ENCODE measurements around the gene NMT1.

Gene NMT1

DNA sequence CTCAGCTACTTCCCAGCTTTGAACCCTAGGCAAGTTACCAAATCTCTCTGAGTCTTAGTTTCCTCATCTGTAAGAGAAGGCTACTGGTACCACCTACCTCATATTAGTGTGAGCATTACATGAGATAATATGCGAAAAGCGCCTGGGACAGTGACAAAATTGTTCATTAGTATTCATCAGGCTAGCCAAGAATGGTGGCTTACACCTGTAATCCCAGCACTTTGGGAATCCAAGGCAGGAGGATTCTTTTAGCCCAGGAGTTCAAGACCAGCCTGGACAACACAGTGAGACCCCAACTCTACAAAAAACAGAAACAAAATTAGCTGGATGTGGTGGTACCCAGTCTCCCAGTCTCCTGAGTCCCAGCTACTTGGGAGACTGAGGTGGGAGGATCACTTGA, 67.9 kb downstream of the NMT1 start:
- no peak overlapping the region for H3K4me3 ChIP-seq (ENCODE audit: low read length)
- peaks cover 6% of the 10 kb centered on the region for H3F3A ChIP-seq (ENCODE audit: insufficient read depth, low read length)
- H3K4me1 ChIP-seq (ENCODE audit: low read length): peaks cover 6% of the 10 kb centered on the region; the same call in 1 of the 2 replicates
- no peaks in the 10 kb centered on the region for H4K20me1 ChIP-seq (ENCODE audit: insufficient read depth, low read length)
- H2AFZ ChIP-seq (ENCODE audit: low read length): no peak overlapping the region
- H3K9me3 ChIP-seq (replicated peaks; ENCODE audit: insufficient read depth, low read length): no peaks in the 10 kb centered on the region
- DNase-seq: no peak
- H3K36me3 ChIP-seq (replicated peaks; ENCODE audit: insufficient read depth, low read length): no peaks in the 10 kb centered on the region
- no peak overlapping the region for H3K4me2 ChIP-seq (ENCODE audit: low read depth, low read length)
- no peak overlapping the region for H3K27ac ChIP-seq (ENCODE audit: low read length)
- no peak for TF ChIP-seq EZH2phosphoT487 (IDR thresholded peaks at IDR 0.05; ENCODE audit: low read length)
- TF ChIP-seq, protein P1, sequence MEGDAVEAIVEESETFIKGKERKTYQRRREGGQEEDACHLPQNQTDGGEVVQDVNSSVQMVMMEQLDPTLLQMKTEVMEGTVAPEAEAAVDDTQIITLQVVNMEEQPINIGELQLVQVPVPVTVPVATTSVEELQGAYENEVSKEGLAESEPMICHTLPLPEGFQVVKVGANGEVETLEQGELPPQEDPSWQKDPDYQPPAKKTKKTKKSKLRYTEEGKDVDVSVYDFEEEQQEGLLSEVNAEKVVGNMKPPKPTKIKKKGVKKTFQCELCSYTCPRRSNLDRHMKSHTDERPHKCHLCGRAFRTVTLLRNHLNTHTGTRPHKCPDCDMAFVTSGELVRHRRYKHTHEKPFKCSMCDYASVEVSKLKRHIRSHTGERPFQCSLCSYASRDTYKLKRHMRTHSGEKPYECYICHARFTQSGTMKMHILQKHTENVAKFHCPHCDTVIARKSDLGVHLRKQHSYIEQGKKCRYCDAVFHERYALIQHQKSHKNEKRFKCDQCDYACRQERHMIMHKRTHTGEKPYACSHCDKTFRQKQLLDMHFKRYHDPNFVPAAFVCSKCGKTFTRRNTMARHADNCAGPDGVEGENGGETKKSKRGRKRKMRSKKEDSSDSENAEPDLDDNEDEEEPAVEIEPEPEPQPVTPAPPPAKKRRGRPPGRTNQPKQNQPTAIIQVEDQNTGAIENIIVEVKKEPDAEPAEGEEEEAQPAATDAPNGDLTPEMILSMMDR (IDR thresholded peaks at IDR 0.05; ENCODE audit: low read length): no peak
- no peak for TF ChIP-seq EZH2 (optimal IDR thresholded peaks at IDR 0.05; ENCODE audit: low read depth, low read length)
- H3K79me2 ChIP-seq (ENCODE audit: low read length): no peaks in the 10 kb centered on the region
- H3K27me3 ChIP-seq (replicated peaks; ENCODE audit: insufficient read depth, low read length): 0 out of 2 replicates have a peak, but pooled peaks cover 8% of the 10 kb centered on the region
- H3K9ac ChIP-seq (ENCODE audit: low read length): no peak overlapping the region
- no peaks in the 10 kb centered on the region for H3K9me2 ChIP-seq (replicated peaks; ENCODE audit: insufficient read depth, low read length)

DNA sequence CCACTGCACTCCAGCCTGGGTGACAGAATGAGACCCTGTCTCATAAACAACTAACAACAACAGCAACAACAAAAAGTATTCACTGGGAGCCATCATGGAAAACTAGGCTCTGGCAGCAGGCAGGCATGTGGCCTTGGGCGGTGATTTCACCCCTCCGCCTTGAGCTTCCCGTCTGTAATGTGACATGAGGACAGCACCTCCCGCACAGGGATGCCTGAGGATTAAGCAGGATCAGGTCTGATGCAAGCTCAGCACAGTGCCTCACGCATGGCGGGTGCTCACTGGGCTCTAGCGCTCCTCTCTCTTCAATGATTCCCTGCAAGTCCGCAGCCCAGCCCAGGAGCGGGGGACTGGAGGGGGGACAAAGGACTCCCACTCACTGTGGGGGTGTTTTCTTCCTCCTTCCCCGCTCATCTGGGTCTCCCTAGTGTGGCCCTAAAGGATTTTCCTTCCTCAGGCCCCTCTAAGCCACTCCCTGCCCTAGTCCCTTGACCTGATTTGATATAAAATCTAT, 68.4 kb downstream of the NMT1 start:
- Histone ChIP-seq H3K27ac (ENCODE audit: low read length) (no peak overlapping the region), H3K27me3 (replicated peaks; ENCODE audit: insufficient read depth, low read length) (0 out of 2 replicates have a peak, but pooled peaks cover 8% of the 10 kb centered on the region), H3K36me3 (replicated peaks; ENCODE audit: insufficient read depth, low read length) (no peaks in the 10 kb centered on the region), H3K4me2 (ENCODE audit: low read depth, low read length) (no peak overlapping the region), H3K4me1 (ENCODE audit: low read length) (peaks cover 6% of the 10 kb centered on the region; the same call in 1 of the 2 replicates), H2AFZ (ENCODE audit: low read length) (no peak overlapping the region), H3K9me3 (replicated peaks; ENCODE audit: insufficient read depth, low read length) (no peaks in the 10 kb centered on the region), H3K9me2 (replicated peaks; ENCODE audit: insufficient read depth, low read length) (no peaks in the 10 kb centered on the region), H4K20me1 (ENCODE audit: insufficient read depth, low read length) (no peaks in the 10 kb centered on the region), H3K79me2 (ENCODE audit: low read length) (no peaks in the 10 kb centered on the region), H3F3A (ENCODE audit: insufficient read depth, low read length) (peaks cover 6% of the 10 kb centered on the region), H3K4me3 (ENCODE audit: low read length) (no peak overlapping the region), H3K9ac (ENCODE audit: low read length) (no peak overlapping the region)
- no peak for DNase-seq
- TF ChIP-seq EZH2phosphoT487 (IDR thresholded peaks at IDR 0.05; ENCODE audit: low read length) (no peak), EZH2 (optimal IDR thresholded peaks at IDR 0.05; ENCODE audit: low read depth, low read length) (no peak)
- TF ChIP-seq, protein P1 (IDR thresholded peaks at IDR 0.05; ENCODE audit: low read length): no peak

DNA sequence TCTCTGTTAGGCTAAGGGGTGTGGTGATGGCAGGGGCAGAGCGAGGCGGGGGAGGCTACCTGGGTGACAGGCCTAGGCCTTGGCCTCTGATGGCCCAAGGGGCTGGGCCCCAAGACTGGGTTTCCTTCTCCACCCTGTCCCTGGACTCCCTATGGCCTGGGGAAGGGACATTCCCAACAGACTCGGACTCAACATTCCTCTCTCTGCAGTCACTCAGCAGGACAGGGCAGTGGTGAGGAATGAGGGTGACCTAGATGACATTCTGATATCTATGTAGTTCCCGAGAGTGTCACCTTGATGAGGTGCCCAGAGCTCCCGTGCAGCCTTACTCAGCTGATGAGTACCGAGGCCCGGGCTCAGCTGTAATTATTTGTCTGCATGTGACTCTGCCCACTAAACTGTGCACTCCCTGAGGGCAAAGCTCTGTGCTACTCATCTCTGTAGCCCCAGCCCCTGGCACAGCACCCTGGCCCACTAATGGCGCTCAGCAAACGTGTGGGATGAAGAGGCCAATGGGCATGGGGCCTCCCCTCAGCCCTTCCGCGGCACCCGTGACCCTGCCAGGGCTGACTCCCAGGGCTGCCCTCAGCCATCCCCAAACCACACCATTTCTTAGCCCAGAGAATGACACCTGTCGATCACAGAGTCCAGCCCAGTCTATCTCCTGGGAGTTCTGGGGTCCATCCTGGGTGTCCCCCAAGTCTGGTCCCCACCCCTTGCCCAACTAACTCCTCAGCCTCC, 69.0 kb downstream of the NMT1 start:
- H3K4me2 ChIP-seq (ENCODE audit: low read depth, low read length): no peak overlapping the region

More for the DNA sequence above, 69.0 kb downstream of the NMT1 start:
- no peaks in the 10 kb centered on the region for H3K79me2 ChIP-seq (ENCODE audit: low read length)
- no peak for DNase-seq
- no peak overlapping the region for H3K4me3 ChIP-seq (ENCODE audit: low read length)
- peaks cover 6% of the 10 kb centered on the region for H3F3A ChIP-seq (ENCODE audit: insufficient read depth, low read length)
- H3K9me3 ChIP-seq (replicated peaks; ENCODE audit: insufficient read depth, low read length): no peaks in the 10 kb centered on the region
- no peaks in the 10 kb centered on the region for H3K9me2 ChIP-seq (replicated peaks; ENCODE audit: insufficient read depth, low read length)
- no peak overlapping the region for H3K9ac ChIP-seq (ENCODE audit: low read length)
- 0 out of 2 replicates have a peak, but pooled peaks cover 8% of the 10 kb centered on the region for H3K27me3 ChIP-seq (replicated peaks; ENCODE audit: insufficient read depth, low read length)
- H3K27ac ChIP-seq (ENCODE audit: low read length): no peak overlapping the region
- H3K36me3 ChIP-seq (replicated peaks; ENCODE audit: insufficient read depth, low read length): no peaks in the 10 kb centered on the region
- H2AFZ ChIP-seq (ENCODE audit: low read length): no peak overlapping the region
- TF ChIP-seq EZH2phosphoT487 (IDR thresholded peaks at IDR 0.05; ENCODE audit: low read length): no peak
- no peaks in the 10 kb centered on the region for H4K20me1 ChIP-seq (ENCODE audit: insufficient read depth, low read length)
- peaks cover 6% of the 10 kb centered on the region; the same call in 1 of the 2 replicates for H3K4me1 ChIP-seq (ENCODE audit: low read length)

All from MM.1S (cell line).